Activated T-cell treated with anti-CD3 and anti-CD28 coated beads, Interleukin-2, amount 50 U/mL, for 24 hours (primary cell): ENCODE data around the gene ACTG1.

Experiments
- DNase-seq: peaks from one replicate; pipeline ENCODE4 v3.0.0-alpha.2; 2020
- H3K27ac Mint-ChIP-seq: 2 replicates; pipeline ENCODE4 v1.8.0; 2020; ENCODE audit warnings: mild to moderate bottlenecking, mixed read lengths
- H3K27me3 Mint-ChIP-seq: 2 replicates; pipeline ENCODE4 v1.8.0; 2020; ENCODE audit warnings: mixed read lengths
- H3K36me3 Mint-ChIP-seq: 2 replicates; pipeline ENCODE4 v1.8.0; 2020; ENCODE audit warnings: low read depth, mixed read lengths
- H3K4me1 Mint-ChIP-seq: 2 replicates; pipeline ENCODE4 v1.8.0; 2020; ENCODE audit warnings: low read depth, mixed read lengths
- H3K4me3 Mint-ChIP-seq: 2 replicates; pipeline ENCODE4 v1.8.0; 2020; ENCODE audit warnings: mild to moderate bottlenecking, moderate library complexity, mixed read lengths
- H3K9me3 Mint-ChIP-seq: 2 replicates; pipeline ENCODE4 v1.8.0; 2020; ENCODE audit warnings: mixed read lengths

The ACTG1 gene

DNA sequence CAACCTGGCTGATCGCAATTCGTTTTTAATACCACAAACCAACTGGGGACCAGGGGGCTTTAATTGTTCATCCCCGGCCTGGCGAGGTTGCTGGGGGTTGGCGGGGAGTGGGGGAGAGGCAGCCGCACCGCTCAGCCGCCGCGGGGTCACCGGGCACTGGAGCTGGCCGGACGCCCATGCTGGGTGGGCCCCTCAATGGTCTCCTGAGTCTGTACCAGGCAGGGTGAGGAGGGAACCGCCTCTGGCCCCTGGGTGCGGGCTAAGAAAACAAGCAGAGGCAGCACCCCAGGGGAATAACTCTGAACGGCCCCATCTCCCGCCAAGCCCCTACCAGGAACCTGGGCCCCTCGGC is 43.9 kb downstream of the ACTG1 start:
- no peak overlapping the region for H3K27ac Mint-ChIP-seq
- H3K9me3 Mint-ChIP-seq: no peaks in the 10 kb centered on the region

DNA sequence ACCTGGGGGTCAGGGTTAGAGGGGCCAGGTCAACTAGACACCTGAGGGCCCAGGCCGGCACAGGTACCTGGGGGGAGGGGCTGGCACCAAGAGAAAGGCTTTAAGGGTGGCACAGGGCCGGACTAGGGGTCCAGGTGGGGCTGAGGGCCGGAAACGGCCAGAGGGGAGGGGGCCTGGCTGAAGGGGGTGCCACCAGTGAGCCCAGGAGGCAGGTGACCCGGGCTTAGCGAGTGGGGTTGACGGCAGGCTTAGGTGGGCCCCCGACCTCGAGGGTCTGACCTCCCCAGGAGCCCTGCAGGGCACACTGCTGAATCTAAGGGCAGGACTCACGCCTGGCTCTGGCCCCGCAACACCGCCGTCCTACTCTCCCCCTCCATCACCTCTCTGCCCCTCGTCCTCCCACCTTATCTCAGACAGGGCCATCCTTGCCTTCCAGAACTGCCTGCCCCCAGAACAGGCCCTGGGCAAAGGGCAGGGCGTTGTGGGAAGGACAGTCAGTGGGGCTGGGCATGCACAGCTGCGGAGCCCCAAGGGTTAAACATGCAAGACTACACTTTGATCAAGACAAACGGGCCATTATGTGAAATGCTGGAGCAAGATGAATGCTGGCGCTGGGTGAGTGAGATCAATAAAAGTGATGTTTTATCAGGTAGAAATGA is 44.4 kb downstream of the ACTG1 start:
- no peak overlapping the region for H3K27ac Mint-ChIP-seq
- H3K36me3 Mint-ChIP-seq: no peaks in the 10 kb centered on the region
- no peak overlapping the region for H3K4me3 Mint-ChIP-seq
- no peak for DNase-seq
- H3K27me3 Mint-ChIP-seq: no peaks in the 10 kb centered on the region
- no peaks in the 10 kb centered on the region for H3K4me1 Mint-ChIP-seq
- H3K9me3 Mint-ChIP-seq: no peaks in the 10 kb centered on the region

More for the DNA sequence above, 43.9 kb downstream of the ACTG1 start:
- DNase-seq: no peak
- no peak overlapping the region for H3K4me3 Mint-ChIP-seq
- no peaks in the 10 kb centered on the region for H3K36me3 Mint-ChIP-seq
- no peaks in the 10 kb centered on the region for H3K4me1 Mint-ChIP-seq
- H3K27me3 Mint-ChIP-seq: no peaks in the 10 kb centered on the region

DNA sequence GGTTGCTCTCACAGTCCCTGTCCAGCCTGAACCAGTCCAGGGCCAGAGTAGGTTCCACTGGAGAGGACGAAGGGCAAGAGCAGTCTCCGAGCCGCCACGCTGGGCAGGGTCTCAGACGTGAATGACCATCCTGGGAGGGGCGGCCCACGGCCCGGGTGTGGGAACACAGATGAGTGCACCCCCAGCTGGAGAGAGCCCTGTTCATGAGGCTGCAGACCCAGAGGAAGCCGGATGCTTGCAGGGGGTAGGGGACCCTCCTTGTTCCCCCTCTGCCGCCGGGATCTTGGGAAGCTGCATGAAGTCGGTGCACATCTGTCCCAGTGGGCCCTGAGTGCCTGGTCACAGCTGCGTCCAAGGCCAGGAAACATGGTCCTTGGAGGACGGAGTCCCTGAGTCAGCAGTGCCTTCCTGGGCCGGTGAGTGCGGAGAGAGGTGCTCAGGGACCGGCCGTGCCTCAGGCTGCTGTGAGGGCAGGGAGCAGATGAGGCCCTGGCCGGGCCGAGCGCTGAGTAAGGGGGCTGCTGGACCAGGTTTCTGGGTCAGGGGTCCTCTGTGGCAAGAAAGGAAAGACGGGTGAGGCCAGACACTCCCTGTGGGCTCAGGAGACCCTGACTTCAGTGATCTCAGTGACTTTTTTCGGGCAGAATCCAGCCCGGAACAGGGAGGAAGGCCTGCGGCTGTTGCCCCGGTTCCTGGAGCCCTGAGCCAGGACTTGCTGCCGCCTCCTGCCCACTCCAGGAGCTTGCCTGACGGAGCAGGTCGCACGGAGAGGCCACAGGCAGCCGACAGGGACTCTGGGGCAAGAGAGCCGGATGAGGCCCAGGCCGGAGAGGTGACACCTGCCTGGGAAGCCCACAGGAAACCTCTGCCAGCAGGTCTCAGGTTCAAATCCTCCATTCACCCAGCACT is 45.8 kb downstream of the ACTG1 start:
- Mint-ChIP-seq H3K9me3 (no peaks in the 10 kb centered on the region), H3K36me3 (no peaks in the 10 kb centered on the region), H3K27ac (no peak overlapping the region)

DNA sequence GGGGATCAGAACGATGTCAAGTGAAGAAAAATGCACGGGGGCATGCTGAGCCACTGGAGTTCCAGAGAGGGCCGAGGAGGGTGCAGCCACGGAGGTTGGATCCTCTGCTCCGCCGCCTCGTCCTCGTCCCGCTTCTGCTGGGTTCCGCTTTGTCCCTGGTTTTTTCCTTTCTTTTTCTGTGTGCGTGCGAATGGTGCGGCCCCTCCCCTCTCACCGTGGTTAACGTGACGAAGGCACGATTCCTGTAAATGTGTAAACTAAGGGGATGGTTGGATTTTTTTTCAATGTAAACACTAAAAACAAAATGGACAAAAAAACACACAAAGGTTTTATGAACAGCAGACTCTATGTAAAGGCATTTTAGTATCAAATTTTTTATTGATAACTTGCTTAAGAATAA is 46.7 kb downstream of the ACTG1 start:
- Mint-ChIP-seq H3K4me3 (no peak overlapping the region), H3K27me3 (no peaks in the 10 kb centered on the region), H3K4me1 (no peaks in the 10 kb centered on the region), H3K27ac (no peak overlapping the region), H3K9me3 (no peaks in the 10 kb centered on the region), H3K36me3 (no peaks in the 10 kb centered on the region)
- DNase-seq: no peak

More for the DNA sequence above, 45.8 kb downstream of the ACTG1 start:
- Mint-ChIP-seq H3K27me3 (no peaks in the 10 kb centered on the region), H3K4me1 (no peaks in the 10 kb centered on the region), H3K4me3 (no peak overlapping the region)
- DNase-seq: no peak

DNA sequence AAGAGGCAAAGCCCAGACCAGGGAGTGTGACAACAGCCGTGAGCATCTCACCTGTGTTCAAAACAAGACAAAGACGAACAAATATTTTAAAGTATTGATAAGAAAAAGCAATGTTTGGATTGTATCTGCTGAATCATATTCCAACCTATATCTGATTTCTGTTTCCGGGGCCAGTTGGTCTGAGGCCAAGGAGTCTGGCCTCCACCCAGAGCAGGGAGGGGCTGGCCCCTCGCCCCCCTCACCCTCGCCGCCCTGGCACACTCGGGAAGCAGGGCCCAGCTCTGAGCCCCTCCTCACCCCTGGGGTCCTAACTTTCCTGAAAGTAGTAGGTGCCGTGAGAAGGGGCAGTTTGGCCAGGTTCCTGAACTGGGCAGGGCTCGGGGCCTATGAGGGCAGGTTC is 48.0 kb downstream of the ACTG1 start:
- no peaks in the 10 kb centered on the region for H3K4me1 Mint-ChIP-seq
- no peaks in the 10 kb centered on the region for H3K36me3 Mint-ChIP-seq
- no peaks in the 10 kb centered on the region for H3K27me3 Mint-ChIP-seq
- H3K9me3 Mint-ChIP-seq: no peaks in the 10 kb centered on the region
- no peak overlapping the region for H3K4me3 Mint-ChIP-seq
- H3K27ac Mint-ChIP-seq: no peak overlapping the region
- DNase-seq: no peak

DNA sequence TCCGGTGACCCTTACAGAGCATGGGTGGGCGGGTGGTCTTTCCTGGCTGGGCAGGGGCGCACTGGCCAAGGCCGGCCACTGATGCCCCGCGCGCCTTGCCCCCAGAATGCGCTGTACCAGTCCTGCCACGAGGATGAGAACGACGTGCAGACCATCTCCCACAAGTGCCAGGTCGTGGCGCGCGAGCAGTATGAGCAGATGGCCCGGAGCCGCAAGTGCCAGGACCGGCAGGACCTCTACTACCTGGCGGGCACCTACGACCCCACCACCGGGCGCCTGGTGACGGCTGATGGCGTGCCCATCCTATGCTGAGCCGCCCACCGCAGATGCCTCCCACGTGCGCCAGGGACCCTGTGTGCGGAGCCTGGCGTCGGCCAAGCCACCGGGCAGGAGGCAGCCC is 49.1 kb downstream of the ACTG1 start:
- no peaks in the 10 kb centered on the region for H3K27me3 Mint-ChIP-seq

DNA sequence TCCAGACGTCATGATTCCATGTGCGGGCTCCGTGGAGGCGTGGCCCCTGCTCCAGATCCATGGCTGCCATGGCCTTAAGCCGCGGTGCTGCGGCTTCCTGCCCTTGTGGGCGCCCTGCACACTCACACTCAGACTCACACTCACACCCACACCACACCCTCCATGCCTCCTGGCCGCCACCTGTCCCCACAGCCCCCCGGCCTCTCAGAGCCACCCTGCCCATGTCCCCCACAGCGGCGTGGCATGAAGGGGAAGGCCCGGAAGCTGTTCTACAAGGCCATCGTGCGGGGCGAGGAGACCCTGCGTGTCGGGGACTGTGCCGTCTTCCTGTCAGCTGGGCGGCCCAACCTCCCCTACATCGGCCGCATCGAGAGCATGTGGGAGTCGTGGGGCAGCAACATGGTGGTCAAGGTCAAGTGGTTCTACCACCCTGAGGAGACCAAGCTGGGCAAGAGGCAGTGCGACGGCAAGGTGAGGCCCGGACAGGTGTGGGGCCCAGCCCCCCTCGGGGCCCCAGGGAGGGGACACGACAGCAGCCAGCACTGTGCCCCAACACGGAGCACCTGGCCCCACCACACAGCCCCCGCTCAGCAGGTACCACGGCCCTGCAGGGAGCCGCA is 50.0 kb downstream of the ACTG1 start:
- Mint-ChIP-seq H3K27ac (no peak overlapping the region), H3K4me3 (no peak overlapping the region), H3K36me3 (no peaks in the 10 kb centered on the region), H3K27me3 (no peaks in the 10 kb centered on the region), H3K4me1 (no peaks in the 10 kb centered on the region), H3K9me3 (no peaks in the 10 kb centered on the region)
- DNase-seq: no peak

More for the DNA sequence above, 49.1 kb downstream of the ACTG1 start:
- Mint-ChIP-seq H3K9me3 (no peaks in the 10 kb centered on the region), H3K27ac (no peak overlapping the region), H3K4me1 (no peaks in the 10 kb centered on the region), H3K4me3 (no peak overlapping the region), H3K36me3 (no peaks in the 10 kb centered on the region)
- no peak for DNase-seq

DNA sequence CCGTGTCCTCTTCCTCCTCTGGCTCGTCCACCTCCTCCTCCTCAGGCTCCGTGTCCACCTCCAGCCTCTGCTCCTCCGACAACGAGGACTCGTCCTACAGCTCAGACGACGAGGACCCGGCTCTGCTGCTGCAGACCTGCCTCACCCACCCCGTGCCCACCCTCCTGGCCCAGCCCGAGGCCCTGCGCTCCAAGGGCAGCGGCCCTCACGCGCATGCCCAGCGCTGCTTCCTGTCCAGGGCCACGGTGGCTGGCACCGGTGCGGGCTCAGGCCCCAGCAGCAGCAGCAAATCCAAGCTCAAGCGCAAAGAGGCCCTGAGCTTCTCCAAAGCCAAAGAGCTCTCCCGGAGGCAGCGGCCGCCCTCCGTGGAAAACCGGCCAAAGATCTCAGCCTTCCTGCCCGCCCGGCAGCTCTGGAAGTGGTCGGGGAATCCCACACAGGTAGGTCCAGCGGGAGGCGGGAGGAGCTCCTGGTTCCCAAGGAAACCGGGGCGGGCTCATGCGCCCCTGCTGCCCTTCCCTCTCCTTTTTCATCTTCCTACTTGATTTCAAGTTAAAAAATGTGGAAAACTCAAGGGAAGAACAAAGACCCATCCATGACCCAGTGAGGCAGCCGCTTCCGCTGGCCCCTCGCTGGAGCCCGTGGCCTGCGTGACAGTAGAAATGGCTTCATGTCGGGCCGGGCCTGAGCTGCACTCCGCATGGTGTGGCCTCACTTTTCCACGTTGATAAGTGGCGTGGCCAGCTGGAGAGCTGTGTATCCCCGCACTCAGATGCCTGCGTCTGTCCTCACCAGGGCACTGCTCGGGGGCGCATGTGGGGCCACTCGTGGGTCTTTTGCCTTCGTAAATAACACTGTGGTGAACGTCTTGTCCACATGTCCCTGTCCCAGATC is 50.7 kb downstream of the ACTG1 start:
- no peaks in the 10 kb centered on the region for H3K9me3 Mint-ChIP-seq
- H3K4me3 Mint-ChIP-seq: no peak overlapping the region
- no peaks in the 10 kb centered on the region for H3K36me3 Mint-ChIP-seq
- no peaks in the 10 kb centered on the region for H3K4me1 Mint-ChIP-seq
- no peak overlapping the region for H3K27ac Mint-ChIP-seq
- no peaks in the 10 kb centered on the region for H3K27me3 Mint-ChIP-seq
- DNase-seq: no peak

DNA sequence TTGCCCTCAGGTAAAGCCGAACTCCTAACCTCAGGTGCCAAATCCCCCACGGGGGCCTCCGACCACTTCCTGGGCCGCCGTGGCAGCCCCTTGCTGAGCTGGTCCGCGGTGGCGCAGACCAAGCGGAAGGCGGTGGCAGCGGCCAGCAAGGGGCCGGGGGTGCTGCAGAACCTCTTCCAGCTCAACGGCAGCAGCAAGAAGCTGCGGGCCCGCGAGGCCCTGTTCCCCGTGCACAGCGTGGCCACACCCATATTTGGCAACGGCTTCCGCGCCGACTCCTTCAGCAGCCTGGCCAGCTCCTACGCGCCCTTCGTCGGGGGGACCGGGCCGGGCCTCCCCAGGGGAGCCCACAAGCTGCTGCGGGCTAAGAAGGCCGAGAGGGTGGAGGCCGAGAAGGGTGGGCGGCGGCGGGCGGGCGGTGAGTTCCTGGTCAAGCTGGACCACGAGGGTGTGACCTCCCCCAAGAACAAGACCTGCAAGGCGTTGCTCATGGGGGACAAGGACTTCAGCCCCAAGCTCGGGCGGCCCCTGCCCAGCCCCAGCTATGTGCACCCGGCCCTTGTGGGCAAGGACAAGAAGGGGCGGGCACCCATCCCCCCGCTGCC is 51.6 kb downstream of the ACTG1 start:
- Mint-ChIP-seq H3K27ac (no peak overlapping the region), H3K9me3 (no peaks in the 10 kb centered on the region), H3K4me3 (no peak overlapping the region), H3K36me3 (no peaks in the 10 kb centered on the region), H3K27me3 (peaks cover under 1% of the 10 kb centered on the region), H3K4me1 (no peaks in the 10 kb centered on the region)
- DNase-seq: no peak
